Fibroblast of the conjunctiva (primary cell): ENCODE measurements around the gene RPS6KA2.
"Not testable (repeated sequence)": the region's sequence is repeated elsewhere in the genome, so short reads cannot be mapped to it uniquely, and the experiment has no call there.

Experiments used
- DNase-seq: peaks from one replicate; pipeline ENCODE4 v3.0.0-alpha.2; 2010; ENCODE audit warnings: low read depth

Gene RPS6KA2

GRCh38 chr6:166395778-166396177 lies 231.3 kb downstream of the RPS6KA2 start:
- no peak for DNase-seq

- DNase-seq, result no peak
Observed at GRCh38 chr6:166395351-166395750, 231.7 kb downstream of the RPS6KA2 start.

GRCh38 chr6:166394036-166394892 lies 232.8 kb downstream of the RPS6KA2 start:
- no peak for DNase-seq

- DNase-seq, result no peak
Observed at GRCh38 chr6:166393535-166393823, 233.6 kb downstream of the RPS6KA2 start.

- not testable (repeated sequence) for DNase-seq
Observed at GRCh38 chr6:166392755-166393534, 234.1 kb downstream of the RPS6KA2 start.

- DNase-seq, result no peak
Observed at GRCh38 chr6:166389119-166389518, 237.9 kb downstream of the RPS6KA2 start.

- no peak for DNase-seq
Observed at GRCh38 chr6:166388290-166389004, 238.6 kb downstream of the RPS6KA2 start.

GRCh38 chr6:166387642-166388289 lies 239.3 kb downstream of the RPS6KA2 start:
- DNase-seq, result no peak

- DNase-seq, result not testable (repeated sequence)
Observed at GRCh38 chr6:166387098-166387497, 240.0 kb downstream of the RPS6KA2 start.

GRCh38 chr6:166386111-166386510 lies 240.9 kb downstream of the RPS6KA2 start:
- no peak for DNase-seq

- not testable (repeated sequence) for DNase-seq
Observed at GRCh38 chr6:166383802-166384363, 243.2 kb downstream of the RPS6KA2 start.

- DNase-seq, result peak; percentile 89
Observed at GRCh38 chr6:166382933-166383801, 243.9 kb downstream of the RPS6KA2 start, which contains the start of gene MPC1. MPC1 (minus strand) TSS chr6:166382940; CDS start chr6:166382876, 64 bp downstream.

- DNase-seq, result no peak
Observed at GRCh38 chr6:166382500-166382932, 244.5 kb downstream of the RPS6KA2 start.

- peak; percentile 6 for DNase-seq
Observed at GRCh38 chr6:166381733-166382499, 245.1 kb downstream of the RPS6KA2 start.

- DNase-seq, result no peak
Observed at GRCh38 chr6:166381381-166381732, 245.7 kb downstream of the RPS6KA2 start.

GRCh38 chr6:166379800-166380199 lies 247.3 kb downstream of the RPS6KA2 start:
- DNase-seq, result no peak

GRCh38 chr6:166379103-166379586 lies 247.9 kb downstream of the RPS6KA2 start:
- DNase-seq, result no peak

- DNase-seq, result no peak
Observed at GRCh38 chr6:166377721-166378120, 249.3 kb downstream of the RPS6KA2 start.

GRCh38 chr6:166375013-166375412 lies 252.0 kb downstream of the RPS6KA2 start:
- DNase-seq, result peak; percentile 9

- DNase-seq, result no peak
Observed at GRCh38 chr6:166370489-166370888, 256.6 kb downstream of the RPS6KA2 start.
